Ishikawa (cell line): Measurements from ENCODE around the gene MIF.
A peak's percentile ranks its signal among the peaks of the same experiment; 100 is the strongest.

Experiments used
- CEBPB ChIP-seq: IDR thresholded peaks from 2 replicates; pipeline ENCODE4 v1.6.1; 2012
- CREB1 ChIP-seq: IDR thresholded peaks from 2 replicates; pipeline ENCODE4 v1.6.1; 2012; ENCODE audit warnings: low read depth
- EGR1 ChIP-seq: IDR thresholded peaks from 2 replicates; pipeline ENCODE4 v1.6.1; 2012
- EP300 ChIP-seq: IDR thresholded peaks from 2 replicates; pipeline ENCODE4 v1.6.1; 2012; ENCODE audit warnings: borderline replicate concordance
- FOXM1 ChIP-seq: IDR thresholded peaks from 2 replicates; pipeline ENCODE4 v1.6.1; 2012; ENCODE audit warnings: low read depth, borderline replicate concordance
- NFIC ChIP-seq: IDR thresholded peaks from 2 replicates; pipeline ENCODE4 v1.6.1; 2012
- RAD21 ChIP-seq: IDR thresholded peaks from 2 replicates; pipeline ENCODE4 v1.6.1; 2012; ENCODE audit warnings: low read depth
- TAF1 ChIP-seq: IDR thresholded peaks from 2 replicates; pipeline ENCODE4 v1.6.1; 2012; ENCODE audit warnings: low read depth, mild to moderate bottlenecking
- TCF12 ChIP-seq: IDR thresholded peaks from 2 replicates; pipeline ENCODE4 v1.6.1; 2012; ENCODE audit warnings: low read depth
- TEAD4 ChIP-seq: IDR thresholded peaks from 2 replicates; pipeline ENCODE4 v1.6.1; 2012
- YY1 ChIP-seq: IDR thresholded peaks from 2 replicates; pipeline ENCODE4 v1.6.1; 2012; ENCODE audit warnings: low read depth
- ZBTB7A ChIP-seq: IDR thresholded peaks from 2 replicates; pipeline ENCODE4 v1.6.1; 2012; ENCODE audit warnings: low read depth
- TF ChIP-seq, protein P1 (sequence below): IDR thresholded peaks from 2 replicates; pipeline ENCODE4 v1.6.1; 2012
- TF ChIP-seq, protein P2 (sequence below): IDR thresholded peaks from 2 replicates; pipeline ENCODE4 v1.6.1; 2012
- TF ChIP-seq, protein P3 (sequence below): IDR thresholded peaks from 2 replicates; pipeline ENCODE4 v1.6.1; 2012; ENCODE audit warnings: low read depth, mild to moderate bottlenecking

MIF gene

DNA sequence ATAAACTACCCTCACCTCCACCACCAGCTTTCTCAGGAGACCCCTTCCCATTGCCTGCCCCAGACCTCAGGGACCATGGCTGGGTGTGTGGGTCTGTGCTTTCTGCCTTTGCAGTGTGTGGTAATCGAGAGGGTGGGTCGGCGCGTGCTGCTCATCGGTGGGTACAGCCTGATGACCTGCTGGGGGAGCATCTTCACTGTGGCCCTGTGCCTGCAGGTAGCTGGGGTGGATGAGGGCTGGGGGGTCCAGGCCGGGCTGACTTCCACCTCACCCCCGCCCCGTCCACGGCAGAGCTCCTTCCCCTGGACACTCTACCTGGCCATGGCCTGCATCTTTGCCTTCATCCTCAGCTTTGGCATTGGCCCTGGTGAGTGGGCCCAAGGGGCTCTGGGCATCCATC is 10.5 kb upstream of the MIF start:
- TF ChIP-seq EGR1 (no peak), YY1 (no peak), TCF12 (no peak)

DNA sequence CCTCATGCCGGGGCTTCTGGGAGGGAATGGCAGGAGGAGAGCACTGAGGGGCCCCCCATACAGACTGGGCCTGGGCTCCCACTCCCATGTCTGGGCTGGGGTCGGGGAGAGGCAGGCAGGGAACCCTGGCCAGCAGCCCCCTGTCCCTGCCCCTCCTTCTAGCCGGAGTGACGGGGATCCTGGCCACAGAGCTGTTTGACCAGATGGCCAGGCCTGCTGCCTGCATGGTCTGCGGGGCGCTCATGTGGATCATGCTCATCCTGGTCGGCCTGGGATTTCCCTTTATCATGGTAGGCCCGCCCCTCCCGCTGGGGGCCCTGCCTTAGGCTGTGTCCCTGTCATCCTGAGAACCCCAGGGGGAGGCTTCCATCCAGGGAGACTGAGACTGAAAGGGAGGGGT is 10.0 kb upstream of the MIF start:
- TF ChIP-seq, protein P1, sequence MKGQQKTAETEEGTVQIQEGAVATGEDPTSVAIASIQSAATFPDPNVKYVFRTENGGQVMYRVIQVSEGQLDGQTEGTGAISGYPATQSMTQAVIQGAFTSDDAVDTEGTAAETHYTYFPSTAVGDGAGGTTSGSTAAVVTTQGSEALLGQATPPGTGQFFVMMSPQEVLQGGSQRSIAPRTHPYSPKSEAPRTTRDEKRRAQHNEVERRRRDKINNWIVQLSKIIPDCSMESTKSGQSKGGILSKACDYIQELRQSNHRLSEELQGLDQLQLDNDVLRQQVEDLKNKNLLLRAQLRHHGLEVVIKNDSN, result no peak
- no peak for TF ChIP-seq FOXM1
- TF ChIP-seq EP300, result no peak
- TF ChIP-seq CEBPB, result no peak
- TF ChIP-seq, protein P2, sequence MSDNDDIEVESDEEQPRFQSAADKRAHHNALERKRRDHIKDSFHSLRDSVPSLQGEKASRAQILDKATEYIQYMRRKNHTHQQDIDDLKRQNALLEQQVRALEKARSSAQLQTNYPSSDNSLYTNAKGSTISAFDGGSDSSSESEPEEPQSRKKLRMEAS, result no peak
- no peak for TF ChIP-seq ZBTB7A

DNA sequence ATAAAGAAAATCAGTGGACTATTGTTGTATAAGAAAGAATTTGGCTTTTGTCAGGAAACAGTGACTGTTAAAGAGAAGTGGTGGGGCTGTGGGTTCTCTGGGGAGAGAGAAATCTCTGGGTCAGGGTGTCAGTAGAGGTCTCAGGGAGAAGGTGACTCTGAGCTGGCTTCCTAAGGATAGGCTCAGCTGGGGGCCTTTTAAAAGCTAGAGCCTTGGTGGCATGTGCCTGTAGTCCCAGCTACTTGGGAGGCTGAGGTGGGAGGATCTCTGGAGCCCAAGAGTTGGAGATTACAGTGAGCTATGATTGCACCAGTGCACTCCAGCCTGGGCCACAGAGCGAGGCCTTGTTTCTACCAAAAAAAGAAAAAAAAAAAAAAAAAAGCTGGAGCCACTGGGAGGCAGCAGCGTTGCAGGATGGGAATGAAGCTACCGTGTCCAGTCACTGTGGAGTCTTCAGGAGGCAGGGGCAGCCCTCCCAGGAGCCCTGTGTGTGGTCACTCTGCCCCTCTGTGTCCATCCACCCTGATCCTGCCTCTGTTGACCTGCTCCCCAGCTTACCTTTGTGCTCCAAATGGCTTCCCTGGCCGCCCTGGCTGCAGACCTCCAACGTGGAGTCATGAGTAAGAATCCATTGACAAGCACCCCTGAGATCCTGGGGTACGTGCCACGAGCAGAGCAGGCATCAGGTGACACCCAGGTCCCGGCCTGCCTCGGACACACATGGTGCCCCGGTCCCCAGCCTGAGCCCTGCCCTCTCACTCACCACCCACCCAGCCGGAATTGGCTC is 5.4 kb upstream of the MIF start:
- TF ChIP-seq CEBPB, result no peak
- TF ChIP-seq RAD21, result peak; percentile 47; the same call in 1 of the 2 replicates

DNA sequence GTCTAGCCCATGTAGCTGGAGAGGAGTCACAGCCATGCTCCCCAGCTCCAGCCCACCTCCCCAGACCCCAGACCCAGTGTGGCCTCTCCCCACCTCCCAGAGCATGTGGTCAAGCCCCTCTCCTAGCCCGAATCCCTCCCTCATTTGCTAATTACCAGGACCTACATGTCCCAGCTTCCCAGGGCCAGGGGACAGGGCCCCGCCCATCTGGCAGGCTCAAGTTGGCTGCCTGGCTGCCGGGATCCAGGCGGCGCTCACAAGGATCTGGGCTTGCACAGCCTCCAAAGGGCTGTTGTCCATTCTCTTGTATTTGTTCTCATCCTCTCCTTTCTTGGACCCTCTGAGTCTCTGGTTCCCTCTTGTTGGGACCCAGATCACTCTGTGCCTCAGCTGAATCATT is 4.6 kb upstream of the MIF start:
- no peak for TF ChIP-seq CEBPB
- no peak for TF ChIP-seq ZBTB7A
- no peak for TF ChIP-seq TEAD4
- TF ChIP-seq CREB1, result no peak
- TF ChIP-seq EP300, result no peak
- TF ChIP-seq NFIC, result no peak
- TF ChIP-seq, protein P2, result no peak
- TF ChIP-seq YY1, result no peak
- no peak for TF ChIP-seq FOXM1
- TF ChIP-seq TAF1, result no peak
- no peak for TF ChIP-seq TCF12
- TF ChIP-seq, protein P1, result no peak

DNA sequence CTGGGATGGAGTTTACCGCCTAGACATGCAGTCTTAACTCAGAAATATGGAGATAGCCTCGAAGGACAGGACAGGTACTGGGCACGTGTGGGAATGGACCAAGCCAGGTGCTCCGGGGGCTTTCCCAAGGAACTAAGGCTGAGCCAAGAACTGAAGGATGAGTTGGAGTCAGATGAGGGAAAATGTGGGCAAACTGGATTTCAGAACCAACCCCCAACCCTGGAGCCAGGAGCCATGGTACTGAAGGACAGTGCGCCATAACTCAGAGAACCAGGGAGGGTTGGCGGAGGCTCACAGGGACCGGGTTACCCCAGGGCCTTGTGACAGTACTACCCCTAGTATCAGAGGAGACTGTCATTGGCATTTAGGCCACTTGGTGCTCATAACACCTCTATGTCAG is 2.5 kb upstream of the MIF start:
- TF ChIP-seq, protein P1, result no peak
- no peak for TF ChIP-seq TAF1
- no peak for TF ChIP-seq ZBTB7A
- no peak for TF ChIP-seq CEBPB

DNA sequence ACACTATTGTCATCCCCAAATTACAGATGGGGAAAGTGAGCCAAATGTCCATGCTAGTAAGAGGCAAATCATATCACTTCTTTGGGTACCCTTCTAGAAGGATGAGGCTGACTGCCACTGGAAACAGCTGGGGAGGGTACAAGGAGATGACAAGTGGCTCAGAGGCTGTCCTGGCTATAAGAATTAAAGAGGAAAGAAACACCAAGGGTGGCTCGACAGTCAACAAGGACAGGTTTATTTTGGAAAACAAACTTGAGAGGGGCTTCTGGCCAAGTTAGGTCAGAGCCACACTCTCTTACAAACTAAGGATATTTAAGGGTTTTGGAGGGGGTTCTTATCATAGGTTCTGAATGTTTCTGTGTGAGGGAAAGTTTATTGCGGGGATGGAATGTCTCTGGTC is 2.1 kb upstream of the MIF start:
- TF ChIP-seq RAD21 (no peak), CEBPB (no peak), CREB1 (no peak), TCF12 (no peak), TAF1 (no peak), EP300 (no peak), ZBTB7A (no peak), NFIC (no peak)
- TF ChIP-seq, protein P3, sequence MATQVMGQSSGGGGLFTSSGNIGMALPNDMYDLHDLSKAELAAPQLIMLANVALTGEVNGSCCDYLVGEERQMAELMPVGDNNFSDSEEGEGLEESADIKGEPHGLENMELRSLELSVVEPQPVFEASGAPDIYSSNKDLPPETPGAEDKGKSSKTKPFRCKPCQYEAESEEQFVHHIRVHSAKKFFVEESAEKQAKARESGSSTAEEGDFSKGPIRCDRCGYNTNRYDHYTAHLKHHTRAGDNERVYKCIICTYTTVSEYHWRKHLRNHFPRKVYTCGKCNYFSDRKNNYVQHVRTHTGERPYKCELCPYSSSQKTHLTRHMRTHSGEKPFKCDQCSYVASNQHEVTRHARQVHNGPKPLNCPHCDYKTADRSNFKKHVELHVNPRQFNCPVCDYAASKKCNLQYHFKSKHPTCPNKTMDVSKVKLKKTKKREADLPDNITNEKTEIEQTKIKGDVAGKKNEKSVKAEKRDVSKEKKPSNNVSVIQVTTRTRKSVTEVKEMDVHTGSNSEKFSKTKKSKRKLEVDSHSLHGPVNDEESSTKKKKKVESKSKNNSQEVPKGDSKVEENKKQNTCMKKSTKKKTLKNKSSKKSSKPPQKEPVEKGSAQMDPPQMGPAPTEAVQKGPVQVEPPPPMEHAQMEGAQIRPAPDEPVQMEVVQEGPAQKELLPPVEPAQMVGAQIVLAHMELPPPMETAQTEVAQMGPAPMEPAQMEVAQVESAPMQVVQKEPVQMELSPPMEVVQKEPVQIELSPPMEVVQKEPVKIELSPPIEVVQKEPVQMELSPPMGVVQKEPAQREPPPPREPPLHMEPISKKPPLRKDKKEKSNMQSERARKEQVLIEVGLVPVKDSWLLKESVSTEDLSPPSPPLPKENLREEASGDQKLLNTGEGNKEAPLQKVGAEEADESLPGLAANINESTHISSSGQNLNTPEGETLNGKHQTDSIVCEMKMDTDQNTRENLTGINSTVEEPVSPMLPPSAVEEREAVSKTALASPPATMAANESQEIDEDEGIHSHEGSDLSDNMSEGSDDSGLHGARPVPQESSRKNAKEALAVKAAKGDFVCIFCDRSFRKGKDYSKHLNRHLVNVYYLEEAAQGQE, result no peak
- TF ChIP-seq, protein P2, result no peak
- TF ChIP-seq, protein P1, result no peak

DNA sequence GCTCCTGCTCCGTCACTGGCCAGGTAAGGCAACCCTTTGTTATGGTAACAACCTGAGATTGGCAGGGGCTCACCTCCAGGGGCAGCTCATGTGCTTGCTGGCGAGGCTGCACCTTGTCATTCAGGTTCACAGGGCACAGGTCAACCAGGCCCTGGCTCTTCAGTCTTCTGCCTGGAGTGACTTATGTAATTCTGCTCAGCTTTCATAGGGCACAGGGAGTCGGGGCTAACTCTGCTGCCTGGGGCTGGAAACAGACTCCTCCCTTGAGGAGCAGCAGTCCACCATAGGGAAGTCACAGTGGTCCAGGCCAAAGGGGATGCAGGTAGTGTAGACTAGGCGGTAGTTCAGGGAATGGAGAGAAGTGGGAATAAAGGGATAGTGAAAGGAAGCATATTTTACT is 1.5 kb upstream of the MIF start:
- no peak for TF ChIP-seq YY1
- no peak for TF ChIP-seq CREB1
